Activated CD8-positive, alpha-beta memory T cell treated with anti-CD3 and anti-CD28 coated beads, Interleukin-2, amount 50 U/mL, for 24 hours (primary cell): ENCODE data around the gene NPIPB8.
"Not testable (repeated sequence)": the region's sequence is repeated elsewhere in the genome, so short reads cannot be mapped to it uniquely, and the experiment has no call there.

ENCODE experiments used
- DNase-seq: peaks from one replicate; pipeline ENCODE4 v3.0.0-alpha.2; 2020; ENCODE audit errors: extremely low read depth

Gene NPIPB8

GRCh38 chr16:28607116-28607623 lies 30.7 kb upstream of the NPIPB8 start:
- no peak for DNase-seq

GRCh38 chr16:28607681-28608495 lies 30.0 kb upstream of the NPIPB8 start:
- DNase-seq = not testable (repeated sequence)

GRCh38 chr16:28608496-28608808 lies 29.4 kb upstream of the NPIPB8 start:
- DNase-seq = not testable (repeated sequence)

DNA sequence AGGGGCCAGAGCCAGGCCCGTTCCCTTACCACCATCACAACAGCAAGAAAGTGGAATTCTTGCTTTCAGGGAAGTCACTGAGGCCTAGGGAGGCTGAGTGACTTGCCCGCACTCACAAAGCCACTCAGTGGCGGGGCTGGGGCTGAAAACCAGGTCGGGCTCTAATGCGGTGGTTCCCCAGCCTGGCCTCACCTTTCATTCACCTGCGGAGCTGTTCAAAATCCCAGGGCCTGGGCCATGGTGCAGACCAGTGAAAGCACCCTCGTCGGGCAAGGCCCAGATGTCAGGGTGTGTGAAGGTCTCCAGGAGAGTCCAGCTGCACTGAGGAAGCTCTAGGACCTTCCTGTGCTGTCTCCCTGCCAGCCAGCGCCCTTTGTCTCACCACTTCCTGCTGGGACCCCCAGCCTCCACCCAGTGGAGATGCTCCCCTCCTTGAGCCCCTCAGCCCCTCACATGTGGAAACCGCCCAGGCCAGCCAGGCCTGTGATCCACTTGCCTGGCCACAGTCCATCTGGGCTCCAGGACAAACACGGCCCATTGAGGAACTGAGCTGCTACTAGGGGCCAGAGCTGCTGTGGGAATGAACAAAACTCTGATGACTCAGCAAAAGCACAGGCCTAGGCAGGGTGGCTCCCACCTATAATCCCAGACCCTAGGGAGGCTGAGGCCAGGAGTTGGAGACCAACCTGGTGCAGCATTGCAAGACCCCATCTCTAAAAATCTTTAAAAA lies 28.8 kb upstream of the NPIPB8 start:
- not testable (repeated sequence) for DNase-seq

DNA sequence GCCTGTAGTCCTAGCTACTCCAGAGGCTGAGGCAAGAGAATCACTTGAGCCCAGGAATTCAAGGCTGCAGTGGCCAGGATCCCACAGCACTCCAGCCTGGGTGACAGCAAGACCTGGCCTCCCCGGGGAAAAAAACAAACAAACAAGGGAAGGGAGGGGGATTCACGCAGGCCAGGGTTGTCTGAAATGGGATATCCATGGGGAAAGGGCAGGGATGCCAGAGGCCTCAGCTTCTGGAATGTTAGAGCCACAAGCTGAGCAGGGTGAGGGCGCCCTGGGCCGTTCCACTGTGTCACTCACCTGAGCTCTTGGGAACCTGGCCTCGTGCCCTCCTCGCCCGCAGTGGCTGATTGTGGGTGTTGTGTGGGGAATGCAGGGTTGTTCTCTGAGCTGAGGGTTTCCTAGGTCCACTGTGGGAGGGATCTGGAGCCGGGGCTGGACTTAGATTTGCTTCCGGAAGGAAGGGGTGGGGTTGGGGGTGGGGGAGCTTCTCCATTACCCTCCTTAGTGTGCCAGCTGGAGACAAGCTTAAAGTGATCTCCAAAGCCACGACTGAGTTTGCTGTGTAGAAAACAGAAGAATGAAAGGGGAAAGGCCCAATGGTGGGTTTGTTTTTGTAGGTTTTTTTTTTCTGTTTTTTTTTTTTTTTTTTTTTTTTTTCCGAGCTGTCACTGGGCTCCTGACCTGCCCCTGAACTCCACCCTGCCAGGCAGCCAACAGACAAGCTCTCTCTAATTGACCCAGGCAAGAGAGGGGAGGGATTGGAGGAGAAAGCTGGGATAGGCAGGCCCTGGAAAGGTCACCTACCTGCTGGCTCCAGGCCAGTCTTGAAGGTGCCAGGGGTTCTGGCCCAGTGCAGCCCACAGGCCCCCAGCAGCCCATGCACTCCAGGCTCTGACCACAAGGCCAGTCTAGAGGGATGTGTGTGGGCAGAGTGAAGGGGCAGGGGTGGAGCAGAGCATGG lies 28.0 kb upstream of the NPIPB8 start, which contains the start of gene SULT1A1:
SULT1A1 (minus strand) TSS at position 414 of the 964 bp plus-strand sequence. CDS start 1,189 bp downstream, outside the sequence.
- DNase-seq = no peak

GRCh38 chr16:28610595-28611191 lies 27.2 kb upstream of the NPIPB8 start:
- no peak for DNase-seq

DNA sequence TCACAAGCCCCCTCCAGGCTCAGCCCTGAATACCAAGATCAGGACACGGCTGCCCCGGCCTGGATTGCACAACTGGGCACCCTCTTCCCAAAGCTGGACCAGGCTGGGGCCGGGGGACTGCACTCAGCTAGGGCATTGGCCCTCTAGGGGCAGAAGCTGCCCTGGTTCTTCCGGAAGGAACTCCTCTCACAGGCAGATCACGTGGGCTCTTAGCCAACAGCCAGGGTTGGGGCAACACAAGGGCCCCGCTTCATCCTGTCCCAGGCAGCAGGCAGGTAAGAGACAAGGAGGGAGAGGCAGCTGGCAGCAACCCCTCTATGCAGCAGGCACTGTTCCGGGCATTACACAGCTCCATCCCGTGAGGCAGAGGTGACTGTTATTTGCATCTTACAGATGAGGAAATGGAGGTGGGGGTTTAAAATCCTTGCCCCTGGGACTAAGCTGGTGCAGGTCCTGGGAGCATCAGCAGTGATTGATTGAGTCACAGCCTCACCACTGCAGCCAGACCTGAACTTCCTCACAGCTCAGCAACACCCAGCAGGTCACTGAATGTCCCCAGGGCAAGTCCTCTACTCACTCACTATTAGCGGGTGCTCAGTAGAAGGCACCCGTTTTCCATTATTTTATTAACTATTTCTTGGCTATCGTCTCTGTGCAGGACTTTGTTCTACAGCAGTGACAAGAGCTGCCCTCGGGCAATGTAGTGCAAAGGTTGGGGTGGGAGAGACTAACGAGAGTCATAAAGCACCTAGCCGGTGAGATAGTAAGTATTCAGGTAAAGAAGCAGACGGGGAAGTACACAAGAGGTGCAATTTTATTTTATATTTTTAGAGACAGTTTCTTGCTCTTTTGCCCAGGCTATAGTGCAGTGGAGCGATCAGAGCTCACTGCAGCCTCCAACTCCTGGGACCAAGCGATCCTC lies 25.2 kb upstream of the NPIPB8 start:
- DNase-seq = not testable (repeated sequence)

- not testable (repeated sequence) for DNase-seq
These were observed 24.0 kb upstream of the NPIPB8 start for GRCh38 chr16:28613912-28614311.

DNA sequence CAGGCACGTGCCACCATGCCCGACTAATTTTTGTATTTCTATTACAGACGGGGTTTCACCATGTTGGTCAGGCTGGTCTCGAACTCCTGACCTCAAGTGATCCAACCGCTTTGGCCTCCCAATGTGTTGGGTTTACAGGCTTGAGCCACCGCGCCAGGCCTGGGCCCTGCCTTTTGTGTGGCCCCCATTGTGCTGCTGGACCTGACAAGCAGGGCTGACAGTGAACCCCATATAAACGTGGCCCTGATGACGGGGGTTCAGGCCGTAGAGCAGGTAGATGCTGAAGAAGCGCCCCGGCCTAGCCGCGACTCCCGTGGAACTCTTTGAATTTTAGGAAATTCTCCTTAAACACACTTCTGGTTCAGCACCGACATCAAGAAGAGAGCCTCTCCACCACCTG lies 23.3 kb upstream of the NPIPB8 start:
- not testable (repeated sequence) for DNase-seq

DNA sequence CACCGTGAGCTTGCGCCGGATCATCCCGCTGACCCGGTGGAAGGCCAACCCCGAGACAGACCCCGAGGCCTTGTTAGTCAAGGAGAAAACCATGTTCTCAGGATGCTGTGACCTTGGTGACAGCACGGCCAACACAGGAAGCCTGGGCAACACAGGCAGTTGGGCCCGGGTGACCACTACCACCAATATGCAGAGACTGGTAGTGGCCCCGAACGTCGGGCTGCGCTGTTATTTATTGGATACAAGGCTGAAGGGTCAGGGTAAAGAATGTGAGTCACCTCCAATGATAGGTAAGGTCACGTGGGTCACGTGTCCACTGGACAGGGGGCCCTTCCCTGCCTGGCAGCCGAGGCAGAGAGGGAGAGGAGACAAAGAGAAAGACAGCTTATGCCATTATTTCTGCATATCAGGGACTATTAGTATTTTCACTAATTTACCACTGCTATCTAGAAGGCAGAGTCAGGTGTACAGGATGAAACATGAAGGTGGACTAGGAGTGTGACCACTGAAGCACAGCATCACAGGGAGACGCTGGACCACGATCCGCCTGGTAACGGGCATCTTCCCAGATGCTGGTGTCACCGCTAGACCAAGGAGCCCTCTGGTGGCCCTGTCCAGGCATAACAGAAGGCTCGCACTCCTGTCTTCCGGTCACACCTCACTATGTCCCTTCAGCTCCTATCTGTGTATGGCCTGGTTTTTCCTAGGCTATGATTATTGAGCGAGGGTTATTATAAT lies 22.2 kb upstream of the NPIPB8 start:
- not testable (repeated sequence) for DNase-seq

DNA sequence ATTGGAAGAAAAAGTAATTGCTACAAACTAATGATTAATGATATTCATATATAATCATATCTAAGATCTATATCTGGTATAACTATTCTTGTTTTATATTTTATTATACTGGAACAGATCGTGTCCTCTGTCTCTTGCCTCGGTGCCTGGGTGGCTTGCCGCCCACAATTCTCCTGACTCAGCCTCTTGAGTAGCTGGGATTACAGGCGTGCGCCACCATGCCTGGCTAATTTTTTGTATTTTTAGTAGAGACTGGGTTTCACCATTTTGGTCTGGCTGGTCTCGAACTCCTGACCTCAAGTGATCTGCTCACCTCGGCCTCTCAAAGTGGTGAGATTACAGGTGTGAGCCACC lies 21.7 kb upstream of the NPIPB8 start:
- not testable (repeated sequence) for DNase-seq

DNA sequence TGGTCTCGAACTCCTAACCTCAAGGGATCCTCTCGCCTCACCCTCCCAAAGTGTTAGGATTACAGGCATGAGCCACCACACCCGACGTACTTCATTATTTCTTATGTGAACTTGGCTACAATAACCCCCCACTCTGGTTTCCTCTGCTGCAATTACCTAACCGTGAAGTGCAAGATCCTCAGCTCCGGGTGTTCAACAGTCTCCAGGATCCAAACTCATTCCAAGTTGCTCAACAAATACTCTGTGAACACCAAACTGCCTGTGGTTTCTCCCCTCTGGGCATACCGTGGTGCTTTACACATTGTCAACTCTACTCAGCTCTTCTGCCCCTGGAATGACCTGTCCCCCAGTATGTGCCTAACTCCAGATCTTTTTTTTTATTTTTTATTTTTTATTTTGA lies 21.2 kb upstream of the NPIPB8 start:
- DNase-seq = no peak

DNA sequence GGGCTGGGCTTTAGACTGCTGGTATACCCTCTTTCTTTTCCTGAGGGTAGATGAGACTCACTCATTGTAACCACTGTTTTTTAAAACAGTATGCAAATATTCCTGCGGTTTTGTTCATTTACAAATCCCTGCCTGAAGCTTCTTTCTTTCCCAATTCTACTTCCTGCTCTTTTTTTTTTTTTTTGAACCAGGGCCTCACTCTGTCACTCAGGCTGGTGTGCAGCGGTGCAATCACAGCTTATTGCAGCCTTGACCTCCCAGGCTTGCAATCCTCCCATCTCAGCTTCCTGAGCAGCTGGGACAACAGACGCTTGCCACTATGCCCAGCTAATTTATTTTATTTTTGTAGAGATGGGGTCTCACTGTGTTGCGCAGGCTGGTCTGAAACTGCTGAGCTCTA lies 20.0 kb upstream of the NPIPB8 start:
- no peak for DNase-seq

DNA sequence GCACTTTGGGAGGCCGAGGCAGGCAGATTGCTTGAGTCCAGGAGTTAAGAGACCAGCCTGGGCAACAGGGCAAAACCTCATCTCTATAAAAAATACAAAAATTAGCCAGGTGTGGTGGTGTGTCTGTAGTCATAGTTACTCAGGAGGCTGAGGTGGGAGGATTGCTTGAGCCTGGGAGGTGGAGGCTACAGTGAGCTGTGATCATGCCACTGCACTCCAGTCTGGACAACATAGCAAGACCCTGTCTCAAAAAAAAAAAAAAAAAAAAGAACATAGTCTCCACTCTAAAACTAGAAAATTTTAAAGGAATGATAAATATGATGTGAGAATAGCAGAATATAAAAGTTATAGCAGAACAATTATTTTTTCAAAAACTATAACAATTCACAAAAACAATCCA lies 17.5 kb upstream of the NPIPB8 start:
- not testable (repeated sequence) for DNase-seq

GRCh38 chr16:28621481-28622155 lies 16.2 kb upstream of the NPIPB8 start:
- DNase-seq = no peak

DNA sequence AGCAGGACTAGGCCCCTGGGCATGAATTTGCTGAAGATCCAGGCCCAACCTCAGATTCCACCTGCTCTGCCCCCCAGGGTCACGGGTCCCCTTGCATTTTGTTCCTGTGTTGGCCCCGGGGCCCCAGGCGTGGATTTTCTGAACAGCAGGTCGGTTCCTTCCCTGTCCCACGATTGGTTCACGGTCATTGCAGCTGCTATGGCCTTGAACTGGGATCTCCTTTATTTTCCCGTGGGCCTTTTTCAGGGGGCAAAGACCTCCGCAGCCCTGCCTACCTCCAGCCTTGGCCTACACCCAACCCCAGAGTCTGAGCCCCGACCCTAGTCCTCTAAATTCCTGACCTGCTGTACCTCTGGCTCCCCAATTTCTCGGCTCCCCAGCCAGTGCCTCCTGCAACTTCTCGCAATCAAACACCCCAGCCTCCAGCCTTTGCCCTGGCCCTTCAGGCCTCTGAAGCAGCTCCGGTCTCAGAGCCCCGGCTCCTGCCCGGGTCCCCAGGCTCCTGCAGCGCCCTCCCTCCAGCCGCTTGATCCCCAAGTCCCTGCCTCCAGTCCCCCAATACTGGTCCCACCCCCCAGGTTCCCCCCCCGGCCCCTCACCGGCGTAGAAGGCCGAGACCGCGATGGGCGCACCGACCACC lies 15.2 kb upstream of the NPIPB8 start:
- not testable (repeated sequence) for DNase-seq

DNA sequence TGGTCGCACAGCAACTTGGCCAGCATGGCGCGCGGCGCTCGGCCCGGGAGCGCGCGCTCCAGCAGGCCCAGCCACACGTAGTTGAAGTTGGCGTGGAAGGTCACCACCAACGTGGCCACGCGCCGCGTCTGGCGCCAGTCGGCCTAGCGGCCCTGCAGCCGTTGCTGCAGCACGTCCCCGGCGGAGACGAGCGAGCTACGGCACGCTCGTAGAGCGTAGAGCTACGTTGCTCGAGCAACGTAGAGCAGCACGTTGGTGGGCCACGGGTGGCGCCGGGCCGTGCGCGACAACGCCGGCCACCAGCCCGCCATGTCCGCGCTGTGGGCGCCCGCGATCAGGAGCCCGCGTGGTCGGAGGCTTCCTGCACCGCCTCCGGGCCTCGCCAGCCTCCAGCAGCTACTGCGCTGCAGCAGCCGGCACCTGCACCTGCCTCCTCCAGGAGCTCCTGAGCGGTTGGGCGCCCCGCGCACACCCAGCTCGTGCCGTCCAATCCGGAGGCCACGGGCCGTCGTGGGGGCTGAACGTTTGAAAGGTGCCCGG lies 14.6 kb upstream of the NPIPB8 start:
- no peak for DNase-seq

DNA sequence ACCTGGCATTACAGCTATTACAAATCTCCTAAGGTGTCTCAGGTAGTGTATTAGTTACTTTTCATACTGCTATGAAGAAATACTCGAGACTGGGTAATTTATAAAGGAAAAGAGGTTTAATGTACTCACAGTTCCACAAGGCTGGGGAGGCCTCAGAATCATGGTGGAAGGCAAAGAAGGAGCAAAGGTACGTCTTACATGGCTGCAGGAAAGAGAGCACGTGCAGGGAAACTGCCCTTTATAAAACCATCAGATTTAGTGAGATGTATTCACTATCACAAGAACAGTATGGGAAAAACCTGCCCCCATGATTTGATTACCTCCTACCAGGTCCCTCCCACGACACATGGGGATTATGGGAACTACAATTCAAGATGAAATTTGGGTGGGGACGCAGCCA lies 7.0 kb upstream of the NPIPB8 start:
- DNase-seq = not testable (repeated sequence)
